ENCODE results near the gene TKFC. TPM values are rescaled to one million over a fixed set of nuclear protein-coding genes. Genes with fewer than 3 reads are reported as not detected.

The TKFC gene
- total and polyA plus RNA-seq, 9 of the 15 experiments (the other 6 are each of a cell fraction or from before 2014, with no cell fraction given) = 2.0 to 61.7 (median 28.5) TPM

DNA sequence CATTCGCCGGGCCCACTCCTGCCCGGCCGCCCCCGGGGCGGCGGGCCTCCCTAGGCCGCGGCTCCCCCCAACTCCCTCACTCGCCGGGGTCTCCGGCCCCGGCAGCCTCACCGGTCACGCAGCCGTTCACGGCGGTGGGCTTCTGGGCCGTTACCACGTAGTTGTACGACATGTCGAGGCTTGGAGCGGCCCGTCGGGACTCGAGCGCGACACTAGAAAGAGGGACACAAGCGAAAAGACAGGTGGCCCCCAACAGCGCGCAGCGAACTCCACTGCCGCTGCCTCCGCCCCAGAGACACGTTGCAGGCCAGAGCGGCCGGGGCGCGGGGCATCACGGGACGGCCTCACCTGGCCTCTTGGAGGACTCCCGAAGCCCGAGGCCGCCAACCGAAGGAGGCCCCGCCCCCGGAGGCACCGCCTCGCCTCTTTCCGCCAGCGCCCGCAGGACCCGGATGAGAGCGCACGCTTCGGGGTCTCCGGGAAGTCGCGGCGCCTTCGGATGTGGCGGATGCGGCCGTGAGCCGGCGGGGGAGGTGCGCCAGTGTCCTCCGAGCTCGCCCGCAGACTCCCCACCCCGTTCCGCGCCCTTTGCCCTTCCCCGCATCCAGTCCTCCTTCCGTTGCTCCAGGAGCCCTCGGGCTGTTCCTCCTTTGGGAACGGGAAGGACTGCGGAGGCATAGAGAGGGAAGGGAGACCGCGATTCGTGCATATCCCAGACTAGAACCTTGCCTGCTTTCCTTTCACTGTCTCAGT lies at the start of gene TKFC, which contains the start of gene DDB1 (continued):
- TF ChIP-seq FOSL1 (tag; conservative IDR thresholded peaks at IDR 0.05) = 0 out of 2 replicates have a peak, but pooled peaks have one; percentile 44
- TF ChIP-seq MEIS2 (IDR thresholded peaks at IDR 0.05; ENCODE audit: partially characterized antibody) = no peak
- TF ChIP-seq MXI1 (IDR thresholded peaks at IDR 0.05; ENCODE audit: low read depth, low read length) = peak; percentile 82; the same call in 1 of the 2 replicates
- no peak for TF ChIP-seq ZNF133 (CRISPR knock-in tag; IDR thresholded peaks at IDR 0.05)
- TF ChIP-seq CBX1 (IDR thresholded peaks at IDR 0.05; ENCODE audit: low read depth) = peak; percentile 89; the same call in 1 of the 2 replicates
- TF ChIP-seq ZNF277 (CRISPR knock-in tag; IDR thresholded peaks at IDR 0.05; ENCODE audit: borderline replicate concordance) = no peak
- TF ChIP-seq MAZ (CRISPR knock-in tag; conservative IDR thresholded peaks at IDR 0.05 in 1 of 2, IDR thresholded peaks at IDR 0.05 in 1 of 2) = peak; percentile 85 to 89
- TF ChIP-seq TFAM (CRISPR knock-in tag; conservative IDR thresholded peaks at IDR 0.05) = no peak
- no peak for TF ChIP-seq SRSF3 (IDR thresholded peaks at IDR 0.05; ENCODE audit: insufficient read depth, low read length)
- TF ChIP-seq CHD1 (IDR thresholded peaks at IDR 0.05; ENCODE audit: low read length) = no peak
- peak in 1 of 2 experiments; percentile 60; a peak in 1 of 4 replicates for TF ChIP-seq ZNF639 (CRISPR knock-in tag; conservative IDR thresholded peaks at IDR 0.05 in 1 of 2, IDR thresholded peaks at IDR 0.05 in 1 of 2)
- TF ChIP-seq SIX5 (IDR thresholded peaks at IDR 0.05; ENCODE audit: borderline replicate concordance in 1 of 2, insufficient read depth in 1 of 2, low read depth in 1 of 2, low read length in 2 of 2) = no peak
- no peak for TF ChIP-seq ZNF785 (CRISPR knock-in tag; IDR thresholded peaks at IDR 0.05)
- TF ChIP-seq RBM25 (IDR thresholded peaks at IDR 0.05; ENCODE audit: low read depth, low read length, severe bottlenecking) = peak; percentile 88
- TF ChIP-seq KAT7 (CRISPR knock-in tag; IDR thresholded peaks at IDR 0.05; ENCODE audit: borderline replicate concordance) = peak; percentile 89; the same call in 1 of the 2 replicates
- TF ChIP-seq HNRNPH1 (optimal IDR thresholded peaks at IDR 0.05; ENCODE audit: low read depth, low read length) = no peak
- peak; percentile 99 for TF ChIP-seq DEAF1 (CRISPR knock-in tag; IDR thresholded peaks at IDR 0.05)
- TF ChIP-seq ZNF143 (CRISPR knock-in tag; IDR thresholded peaks at IDR 0.05) = peak; percentile 85
- TF ChIP-seq SMAD2 (IDR thresholded peaks at IDR 0.05; ENCODE audit: low read depth, low read length) = no peak
- peak; percentile 28; the same call in 1 of the 2 replicates for TF ChIP-seq ZBTB17 (CRISPR knock-in tag; IDR thresholded peaks at IDR 0.05)
- TF ChIP-seq ESRRB (CRISPR knock-in tag; IDR thresholded peaks at IDR 0.05; ENCODE audit: borderline replicate concordance) = no peak
- TF ChIP-seq ELF2 (CRISPR knock-in tag; IDR thresholded peaks at IDR 0.05) = peak; percentile 68
- TF ChIP-seq ILF3 (IDR thresholded peaks at IDR 0.05; ENCODE audit: borderline replicate concordance) = no peak; the same call in 1 of the 2 replicates
- no peak for TF ChIP-seq SMARCE1 (IDR thresholded peaks at IDR 0.05)

Measured in K562 (cell line).